Neural crest cell (in vitro differentiated cells): ENCODE data around the gene AURKAIP1. TPM values are rescaled to one million over a fixed set of nuclear protein-coding genes. Genes with fewer than 3 reads are reported as not detected.

Experiments
- DNase-seq: peaks from one replicate; pipeline ENCODE4 v3.0.0; 2021; ENCODE audit warnings: low read depth, mixed read lengths, low spot score
- H3K27ac Mint-ChIP-seq: one replicate; pipeline ENCODE4 v1.8.0; 2021; ENCODE audit warnings: mild to moderate bottlenecking, mixed read lengths; ENCODE audit not compliant: unreplicated experiment
- H3K27me3 Mint-ChIP-seq: 2 replicates; pipeline ENCODE4 v1.8.0; 2021; ENCODE audit warnings: low read depth, mild to moderate bottlenecking, mixed read lengths
- H3K36me3 Mint-ChIP-seq: 2 replicates; pipeline ENCODE4 v1.8.0; 2021; ENCODE audit warnings: low read depth, mild to moderate bottlenecking, mixed read lengths
- H3K4me1 Mint-ChIP-seq: 2 replicates; pipeline ENCODE4 v1.8.0; 2021; ENCODE audit warnings: mixed read lengths
- H3K4me3 Mint-ChIP-seq: one replicate; pipeline ENCODE4 v1.8.0; 2021; ENCODE audit warnings: mild to moderate bottlenecking, mixed read lengths
- H3K9me3 Mint-ChIP-seq: 2 replicates; pipeline ENCODE4 v1.8.0; 2021; ENCODE audit warnings: mixed read lengths
- CTCF ChIP-seq: fragments of 200-600 bp; sonication (generic); conservative IDR thresholded peaks from 2 replicates; pipeline ENCODE4 v1.5.0; 2021; ENCODE audit warnings: antibody characterized with exemption, mild to moderate bottlenecking
- total RNA-seq: library from RNA; stranded (reverse); gene quantifications from 2 replicates; pipeline ENCODE4 v1.2.1, GENCODE V29; 2021

AURKAIP1 gene
- total RNA-seq, 1 donor from 2014 or later: 128 TPM

GRCh38 chr1:1334835-1335234, 40.2 kb downstream of the AURKAIP1 start:
- H3K27ac Mint-ChIP-seq: no peak overlapping the region
- H3K4me3 Mint-ChIP-seq: no peak overlapping the region
- peaks cover 2% of the 10 kb centered on the region for H3K4me1 Mint-ChIP-seq
- peaks cover under 1% of the 10 kb centered on the region for H3K36me3 Mint-ChIP-seq
- H3K9me3 Mint-ChIP-seq: no peaks in the 10 kb centered on the region
- TF ChIP-seq CTCF: no peak
- DNase-seq: no peak
- H3K27me3 Mint-ChIP-seq: no peaks in the 10 kb centered on the region

GRCh38 chr1:1333551-1334241, 41.3 kb downstream of the AURKAIP1 start:
- Mint-ChIP-seq H3K4me3 (no peak overlapping the region), H3K9me3 (no peaks in the 10 kb centered on the region), H3K27me3 (no peaks in the 10 kb centered on the region), H3K4me1 (peaks cover 5% of the 10 kb centered on the region), H3K27ac (no peak overlapping the region), H3K36me3 (peaks cover 2% of the 10 kb centered on the region)
- DNase-seq: no peak
- TF ChIP-seq CTCF: no peak

- H3K27ac Mint-ChIP-seq: no peak overlapping the region
- no peaks in the 10 kb centered on the region for H3K27me3 Mint-ChIP-seq
- no peak overlapping the region for H3K4me3 Mint-ChIP-seq
- no peak for DNase-seq
- peaks cover 2% of the 10 kb centered on the region for H3K36me3 Mint-ChIP-seq
- TF ChIP-seq CTCF: no peak
- H3K4me1 Mint-ChIP-seq: peaks cover 5% of the 10 kb centered on the region
- H3K9me3 Mint-ChIP-seq: no peaks in the 10 kb centered on the region
Observed at GRCh38 chr1:1332774-1333480, 42.1 kb downstream of the AURKAIP1 start.

GRCh38 chr1:1332031-1332755, 42.8 kb downstream of the AURKAIP1 start:
- Mint-ChIP-seq H3K4me3 (no peak overlapping the region), H3K36me3 (peaks cover 2% of the 10 kb centered on the region), H3K27ac (no peak overlapping the region), H3K9me3 (no peaks in the 10 kb centered on the region), H3K4me1 (peaks cover 5% of the 10 kb centered on the region), H3K27me3 (no peaks in the 10 kb centered on the region)
- no peak for DNase-seq
- TF ChIP-seq CTCF: no peak

- no peak for DNase-seq
- H3K36me3 Mint-ChIP-seq: peaks cover 2% of the 10 kb centered on the region
- peak within 1 kb of the TSS; percentile 72 for H3K4me3 Mint-ChIP-seq
- H3K4me1 Mint-ChIP-seq: peaks cover 5% of the 10 kb centered on the region
- H3K9me3 Mint-ChIP-seq: no peaks in the 10 kb centered on the region
- no peaks in the 10 kb centered on the region for H3K27me3 Mint-ChIP-seq
- TF ChIP-seq CTCF: no peak
- peak within 1 kb of the TSS; percentile 71 for H3K27ac Mint-ChIP-seq
Observed at GRCh38 chr1:1331068-1331965, 43.7 kb downstream of the AURKAIP1 start, which contains the start of gene TAS1R3. TSS of gene TAS1R3 (plus strand) at chr1:1331280. CDS start at chr1:1331346, 66 bp downstream.
